HL-60 (cell line): ENCODE results near the gene COL25A1.

Experiments
- CTCF ChIP-seq: IDR thresholded peaks from one replicate; pipeline ENCODE4 v1.5.1; 2011; ENCODE audit warnings: low read length, control low read depth, inconsistent platforms; ENCODE audit not compliant: insufficient read depth
- SPI1 ChIP-seq: IDR thresholded peaks from 2 replicates; pipeline ENCODE4 v1.6.1; 2012; ENCODE audit warnings: low read depth, mild to moderate bottlenecking, borderline replicate concordance

GRCh38 chr4:109315341-109315740 lies 12.9 kb upstream of the COL25A1 start:
- TF ChIP-seq CTCF, result no peak
- TF ChIP-seq SPI1, result no peak
